Activated T-helper 1 cell treated with anti-CD3 and anti-CD28 coated beads, Interleukin-12 subunit alpha, Interleukin-12 subunit beta, Interleukin-2, Interleukin-4 antibody, amounts not matched to agents 30 ng/mL and 10 ng/mL and 1 ng/mL, durations not matched to agents 14 hours and 24 hours and 36 hours (primary cell): ENCODE results near the gene CNTN5. TPM values are rescaled to one million over a fixed set of nuclear protein-coding genes. Genes with fewer than 3 reads are reported as not detected.

ENCODE experiments used
- DNase-seq: peaks from one replicate; pipeline ENCODE4 v3.0.0; 2021; ENCODE audit warnings: low spot score
- H3K27ac Mint-ChIP-seq: one replicate; pipeline ENCODE4 v1.8.0; 2021; ENCODE audit warnings: mild to moderate bottlenecking, mixed read lengths
- H3K27me3 Mint-ChIP-seq: one replicate; pipeline ENCODE4 v1.8.0; 2022; ENCODE audit warnings: mild to moderate bottlenecking, moderate library complexity, mixed read lengths; ENCODE audit not compliant: insufficient read depth
- H3K36me3 Mint-ChIP-seq: one replicate; pipeline ENCODE4 v1.8.0; 2021; ENCODE audit warnings: low read depth, mixed read lengths
- H3K4me1 Mint-ChIP-seq: one replicate; pipeline ENCODE4 v1.8.0; 2021; ENCODE audit warnings: low read depth, mixed read lengths
- H3K4me3 Mint-ChIP-seq: one replicate; pipeline ENCODE4 v1.8.0; 2021; ENCODE audit warnings: mild to moderate bottlenecking, moderate library complexity, mixed read lengths
- H3K9me3 Mint-ChIP-seq: one replicate; pipeline ENCODE4 v1.8.0; 2021; ENCODE audit warnings: mixed read lengths
- intact Hi-C: fragments of 100-400 bp; cut with micrococcal nuclease; formaldehyde crosslinking; loops from one replicate; pipeline ENCODE4 v1.15.1; 2024
- total RNA-seq: library from RNA; stranded (reverse); gene quantifications from 2 replicates; pipeline ENCODE4 v1.2.3, GENCODE V29; 2022

The CNTN5 gene
- total RNA-seq, 1 donor from 2014 or later, result not detected

- Mint-ChIP-seq H3K9me3 (no peaks in the 10 kb centered on the region), H3K27ac (no peak overlapping the region), H3K36me3 (no peaks in the 10 kb centered on the region), H3K27me3 (no peaks in the 10 kb centered on the region), H3K4me1 (no peaks in the 10 kb centered on the region), H3K4me3 (no peak overlapping the region)
- no peak for DNase-seq
- intact Hi-C loops, result no loop called here
Observed at GRCh38 chr11:99184146-99184545, 163.4 kb downstream of the CNTN5 start.

GRCh38 chr11:99188221-99188620, 167.5 kb downstream of the CNTN5 start:
- Mint-ChIP-seq H3K9me3 (no peaks in the 10 kb centered on the region), H3K36me3 (no peaks in the 10 kb centered on the region), H3K27ac (no peak overlapping the region), H3K4me1 (no peaks in the 10 kb centered on the region), H3K4me3 (no peak overlapping the region), H3K27me3 (no peaks in the 10 kb centered on the region)
- no peak for DNase-seq
- intact Hi-C loops, result no loop called here

GRCh38 chr11:99192716-99193115, 172.0 kb downstream of the CNTN5 start:
- no peak overlapping the region for H3K27ac Mint-ChIP-seq
- no peak overlapping the region for H3K4me3 Mint-ChIP-seq
- no peaks in the 10 kb centered on the region for H3K9me3 Mint-ChIP-seq
- H3K27me3 Mint-ChIP-seq, result no peaks in the 10 kb centered on the region
- DNase-seq, result no peak
- no peaks in the 10 kb centered on the region for H3K36me3 Mint-ChIP-seq
- H3K4me1 Mint-ChIP-seq, result no peaks in the 10 kb centered on the region
- intact Hi-C loops, result no loop called here

GRCh38 chr11:99197477-99197876, 176.7 kb downstream of the CNTN5 start:
- Mint-ChIP-seq H3K9me3 (no peaks in the 10 kb centered on the region), H3K27me3 (no peaks in the 10 kb centered on the region), H3K27ac (no peak overlapping the region), H3K4me3 (no peak overlapping the region), H3K4me1 (no peaks in the 10 kb centered on the region), H3K36me3 (no peaks in the 10 kb centered on the region)
- no peak for DNase-seq
- intact Hi-C loops, result no loop called here

- H3K27me3 Mint-ChIP-seq, result no peaks in the 10 kb centered on the region
- H3K4me1 Mint-ChIP-seq, result no peaks in the 10 kb centered on the region
- no peaks in the 10 kb centered on the region for H3K9me3 Mint-ChIP-seq
- DNase-seq, result no peak
- no peaks in the 10 kb centered on the region for H3K36me3 Mint-ChIP-seq
- H3K4me3 Mint-ChIP-seq, result no peak overlapping the region
- H3K27ac Mint-ChIP-seq, result no peak overlapping the region
- intact Hi-C loops, result no loop called here
Observed at GRCh38 chr11:99198215-99198614, 177.5 kb downstream of the CNTN5 start.

GRCh38 chr11:99199341-99199740, 178.6 kb downstream of the CNTN5 start:
- DNase-seq, result no peak
- Mint-ChIP-seq H3K27ac (no peak overlapping the region), H3K9me3 (no peaks in the 10 kb centered on the region), H3K4me1 (no peaks in the 10 kb centered on the region), H3K4me3 (no peak overlapping the region), H3K36me3 (no peaks in the 10 kb centered on the region), H3K27me3 (no peaks in the 10 kb centered on the region)
- intact Hi-C loops, result no loop called here

- intact Hi-C loops, result no loop called here
- no peak for DNase-seq
- no peak overlapping the region for H3K27ac Mint-ChIP-seq
- H3K9me3 Mint-ChIP-seq, result no peaks in the 10 kb centered on the region
- H3K4me1 Mint-ChIP-seq, result no peaks in the 10 kb centered on the region
- H3K36me3 Mint-ChIP-seq, result no peaks in the 10 kb centered on the region
- H3K4me3 Mint-ChIP-seq, result no peak overlapping the region
- no peaks in the 10 kb centered on the region for H3K27me3 Mint-ChIP-seq
Observed at GRCh38 chr11:99200720-99201119, 180.0 kb downstream of the CNTN5 start.

GRCh38 chr11:99208813-99209212, 188.1 kb downstream of the CNTN5 start:
- Mint-ChIP-seq H3K4me3 (no peak overlapping the region), H3K9me3 (peaks cover 9% of the 10 kb centered on the region), H3K4me1 (no peaks in the 10 kb centered on the region), H3K27me3 (no peaks in the 10 kb centered on the region), H3K27ac (no peak overlapping the region), H3K36me3 (no peaks in the 10 kb centered on the region)
- no peak for DNase-seq
- intact Hi-C loops, result no loop called here

- Mint-ChIP-seq H3K9me3 (peaks cover 16% of the 10 kb centered on the region), H3K27ac (no peak overlapping the region), H3K4me1 (no peaks in the 10 kb centered on the region), H3K4me3 (no peak overlapping the region), H3K36me3 (no peaks in the 10 kb centered on the region), H3K27me3 (no peaks in the 10 kb centered on the region)
- no peak for DNase-seq
- intact Hi-C loops, result no loop called here
Observed at GRCh38 chr11:99229544-99229943, 208.8 kb downstream of the CNTN5 start.

- Mint-ChIP-seq H3K27me3 (no peaks in the 10 kb centered on the region), H3K9me3 (peaks cover 9% of the 10 kb centered on the region), H3K27ac (no peak overlapping the region), H3K36me3 (no peaks in the 10 kb centered on the region), H3K4me3 (no peak overlapping the region), H3K4me1 (no peaks in the 10 kb centered on the region)
- DNase-seq, result no peak
- intact Hi-C loops, result no loop called here
Observed at GRCh38 chr11:99234534-99234933, 213.8 kb downstream of the CNTN5 start.

GRCh38 chr11:99238401-99238800, 217.7 kb downstream of the CNTN5 start:
- H3K9me3 Mint-ChIP-seq, result peaks cover 18% of the 10 kb centered on the region
- no peak overlapping the region for H3K27ac Mint-ChIP-seq

GRCh38 chr11:99240192-99241030, 219.7 kb downstream of the CNTN5 start:
- Mint-ChIP-seq H3K27me3 (no peaks in the 10 kb centered on the region), H3K9me3 (peaks cover 12% of the 10 kb centered on the region), H3K27ac (no peak overlapping the region), H3K36me3 (no peaks in the 10 kb centered on the region), H3K4me1 (no peaks in the 10 kb centered on the region), H3K4me3 (no peak overlapping the region)
- intact Hi-C loops, result no loop called here
- no peak for DNase-seq

More at GRCh38 chr11:99238401-99238800, 217.7 kb downstream of the CNTN5 start:
- intact Hi-C loops, result no loop called here
- DNase-seq, result no peak
- Mint-ChIP-seq H3K36me3 (no peaks in the 10 kb centered on the region), H3K4me1 (no peaks in the 10 kb centered on the region), H3K27me3 (no peaks in the 10 kb centered on the region), H3K4me3 (no peak overlapping the region)

GRCh38 chr11:99241066-99241465, 220.3 kb downstream of the CNTN5 start:
- Mint-ChIP-seq H3K4me1 (no peaks in the 10 kb centered on the region), H3K9me3 (peaks cover 12% of the 10 kb centered on the region), H3K36me3 (no peaks in the 10 kb centered on the region), H3K4me3 (no peak overlapping the region), H3K27me3 (no peaks in the 10 kb centered on the region), H3K27ac (no peak overlapping the region)
- intact Hi-C loops, result no loop called here
- no peak for DNase-seq

GRCh38 chr11:99244613-99245012, 223.9 kb downstream of the CNTN5 start:
- Mint-ChIP-seq H3K4me1 (no peaks in the 10 kb centered on the region), H3K36me3 (no peaks in the 10 kb centered on the region), H3K27me3 (no peaks in the 10 kb centered on the region), H3K27ac (no peak overlapping the region), H3K4me3 (no peak overlapping the region), H3K9me3 (peaks cover 16% of the 10 kb centered on the region)
- no peak for DNase-seq
- intact Hi-C loops, result no loop called here
